ENCODE data around the gene MMP11.
"Not testable (repeated sequence)": the region's sequence is repeated elsewhere in the genome, so short reads cannot be mapped to it uniquely, and the experiment has no call there.

Gene MMP11, protein sequence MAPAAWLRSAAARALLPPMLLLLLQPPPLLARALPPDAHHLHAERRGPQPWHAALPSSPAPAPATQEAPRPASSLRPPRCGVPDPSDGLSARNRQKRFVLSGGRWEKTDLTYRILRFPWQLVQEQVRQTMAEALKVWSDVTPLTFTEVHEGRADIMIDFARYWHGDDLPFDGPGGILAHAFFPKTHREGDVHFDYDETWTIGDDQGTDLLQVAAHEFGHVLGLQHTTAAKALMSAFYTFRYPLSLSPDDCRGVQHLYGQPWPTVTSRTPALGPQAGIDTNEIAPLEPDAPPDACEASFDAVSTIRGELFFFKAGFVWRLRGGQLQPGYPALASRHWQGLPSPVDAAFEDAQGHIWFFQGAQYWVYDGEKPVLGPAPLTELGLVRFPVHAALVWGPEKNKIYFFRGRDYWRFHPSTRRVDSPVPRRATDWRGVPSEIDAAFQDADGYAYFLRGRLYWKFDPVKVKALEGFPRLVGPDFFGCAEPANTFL

GRCh38 chr22:23772649-23773473 is at the start of gene MMP11:
TSS of gene MMP11 (plus strand) at chr22:23772849. CDS start at chr22:23772871, 22 bp downstream.
- peak; percentile 28 for DNase-seq

DNA sequence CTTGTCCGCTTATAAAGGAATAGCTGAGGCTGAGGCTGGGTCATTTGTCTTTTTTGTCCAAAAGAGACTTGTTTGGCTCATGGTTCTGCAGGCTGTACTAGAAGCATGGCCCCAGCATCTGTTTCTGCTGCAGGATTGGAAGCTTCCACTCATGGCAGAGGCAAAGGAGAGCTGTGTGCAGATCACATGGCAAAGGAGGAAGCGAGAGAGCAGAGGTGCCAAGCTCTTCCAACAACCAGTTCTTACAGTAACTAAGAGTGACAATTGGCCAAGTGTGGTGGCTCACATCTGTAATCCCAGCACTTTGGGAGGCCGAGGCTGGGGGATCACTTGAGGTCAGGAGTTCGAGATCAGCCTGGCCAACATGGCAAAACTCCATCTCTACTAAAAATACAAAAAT is 44.5 kb upstream of the MMP11 start:
- not testable (repeated sequence) for DNase-seq

- no peak for DNase-seq
Measured at GRCh38 chr22:23737696-23738095, 35.0 kb upstream of the MMP11 start.

- no peak for DNase-seq
Measured at GRCh38 chr22:23742505-23743264, 30.0 kb upstream of the MMP11 start.

DNA sequence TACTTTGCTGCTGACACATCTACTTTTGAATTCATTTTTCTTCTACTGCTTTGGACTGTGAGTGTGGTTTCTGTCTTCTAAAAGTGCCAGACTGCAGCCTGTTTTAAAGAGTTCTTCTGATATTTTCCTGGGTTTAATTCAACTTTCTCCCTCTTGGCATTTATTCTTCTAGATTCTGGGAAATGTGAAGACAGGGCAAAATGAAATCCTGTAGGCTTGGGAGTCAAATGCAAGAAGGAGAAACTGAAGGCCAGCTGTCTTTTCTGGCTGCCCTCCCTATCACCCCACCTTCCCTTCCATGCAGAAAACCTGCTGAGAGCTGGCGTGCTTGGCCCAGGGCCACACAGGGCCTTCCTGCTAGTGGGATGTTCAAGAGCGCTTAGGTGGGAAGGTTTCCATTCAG is 29.3 kb upstream of the MMP11 start:
- DNase-seq = no peak

- no peak for DNase-seq
Measured at GRCh38 chr22:23744001-23744400, 28.6 kb upstream of the MMP11 start.

- no peak for DNase-seq
Measured at GRCh38 chr22:23744485-23744884, 28.2 kb upstream of the MMP11 start.

DNA sequence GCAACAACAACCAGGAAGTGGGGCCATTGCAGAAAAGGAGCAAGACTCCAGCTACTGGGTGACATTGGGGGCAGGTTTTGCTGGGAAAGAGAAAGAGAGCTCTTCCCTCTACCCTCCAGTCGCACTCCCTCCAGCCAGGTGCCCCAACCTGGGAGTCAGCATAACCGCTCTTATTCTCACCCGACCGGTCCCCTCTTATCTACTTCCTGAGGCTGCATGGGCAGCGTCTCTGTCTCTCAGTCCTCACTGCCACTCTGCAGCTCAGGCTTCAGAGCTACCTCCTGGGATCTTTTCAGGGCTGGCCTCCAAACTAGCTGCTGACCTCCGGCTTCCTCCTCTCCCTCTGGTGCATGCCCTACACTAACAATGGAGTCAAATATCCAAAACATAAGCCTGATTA is 26.9 kb upstream of the MMP11 start:
- no peak for DNase-seq

- DNase-seq = no peak
Measured at GRCh38 chr22:23749841-23750301, 22.8 kb upstream of the MMP11 start.

DNA sequence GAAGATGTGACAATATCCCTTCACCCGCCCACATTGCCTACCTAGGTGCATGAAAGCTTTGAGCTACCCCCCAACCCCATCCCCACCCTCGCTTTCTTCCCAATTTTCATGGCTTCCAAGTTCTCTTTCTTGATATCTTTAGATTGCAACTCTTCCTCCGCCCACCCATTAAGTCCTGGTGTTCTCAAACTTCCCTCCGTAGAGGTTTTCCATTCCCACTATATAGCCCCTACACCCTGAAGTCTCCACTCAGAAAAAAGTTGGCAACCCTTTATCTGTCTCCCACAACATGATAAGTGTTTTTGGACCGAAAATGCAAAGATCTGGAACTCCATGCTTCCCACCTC is 22.3 kb upstream of the MMP11 start:
- DNase-seq = no peak

GRCh38 chr22:23750714-23751440 is 21.8 kb upstream of the MMP11 start, which contains the start of gene ZNF70:
TSS of gene ZNF70 (minus strand) at chr22:23751112. CDS start at chr22:23745140, 5,972 bp downstream.
- peak; percentile 54 for DNase-seq

DNA sequence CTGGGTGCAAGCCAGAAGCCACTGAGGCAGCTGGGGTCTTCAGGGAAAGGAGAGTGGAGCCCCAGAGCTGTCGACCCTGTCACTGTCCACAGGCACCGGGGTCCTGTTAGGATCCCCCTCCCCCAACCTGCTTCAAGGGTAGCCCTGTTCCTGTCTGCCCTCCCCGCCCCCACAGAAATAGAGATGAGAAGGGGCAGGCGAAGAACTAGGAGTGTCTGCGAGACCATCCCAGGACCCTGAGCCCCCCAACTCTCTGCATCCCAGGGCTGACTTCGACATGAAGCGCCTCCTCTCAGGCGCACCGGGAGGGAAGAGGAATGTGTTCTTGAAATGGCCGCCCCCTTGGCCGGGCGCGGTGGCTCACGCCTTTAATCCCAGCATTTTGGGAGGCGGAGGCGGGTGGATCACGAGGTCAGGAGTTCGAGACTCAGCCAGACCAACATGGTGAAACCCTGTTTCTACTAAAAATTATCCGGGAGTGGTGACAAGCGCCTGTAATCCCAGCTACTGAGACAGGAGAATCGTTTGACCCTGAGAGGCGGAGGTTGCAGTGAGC is 21.1 kb upstream of the MMP11 start:
- DNase-seq = no peak

DNA sequence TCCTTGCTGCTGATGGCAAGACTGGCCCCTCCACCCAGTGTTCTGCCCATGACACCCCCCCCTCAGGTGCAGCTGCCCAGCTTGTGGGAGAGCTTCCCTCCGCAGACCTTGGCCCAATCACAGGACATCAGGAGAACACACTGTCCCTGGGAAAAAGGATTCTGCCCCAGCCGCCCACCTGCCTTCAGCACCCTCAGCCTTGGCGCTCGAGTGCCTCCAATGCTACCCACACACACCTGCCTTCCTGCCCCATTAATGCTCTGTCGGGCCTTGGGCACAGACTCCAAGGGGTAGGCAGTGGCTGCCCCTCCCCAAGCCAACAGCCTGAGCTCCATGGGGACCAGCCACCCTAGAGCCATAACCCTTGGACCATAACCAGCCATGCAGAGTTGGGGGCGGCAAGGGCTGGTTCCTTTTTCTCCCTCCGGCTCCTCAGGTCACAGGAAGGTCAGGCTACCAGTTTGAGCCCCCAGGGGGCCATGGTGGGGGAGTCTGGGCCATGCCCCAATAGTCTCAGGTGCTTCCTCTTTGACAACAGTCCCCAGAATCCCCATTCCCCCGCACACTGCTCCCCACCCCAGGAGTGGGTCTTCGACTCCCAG is 20.5 kb upstream of the MMP11 start:
- no peak for DNase-seq

- no peak for DNase-seq
Measured at GRCh38 chr22:23752750-23753149, 19.9 kb upstream of the MMP11 start.

DNA sequence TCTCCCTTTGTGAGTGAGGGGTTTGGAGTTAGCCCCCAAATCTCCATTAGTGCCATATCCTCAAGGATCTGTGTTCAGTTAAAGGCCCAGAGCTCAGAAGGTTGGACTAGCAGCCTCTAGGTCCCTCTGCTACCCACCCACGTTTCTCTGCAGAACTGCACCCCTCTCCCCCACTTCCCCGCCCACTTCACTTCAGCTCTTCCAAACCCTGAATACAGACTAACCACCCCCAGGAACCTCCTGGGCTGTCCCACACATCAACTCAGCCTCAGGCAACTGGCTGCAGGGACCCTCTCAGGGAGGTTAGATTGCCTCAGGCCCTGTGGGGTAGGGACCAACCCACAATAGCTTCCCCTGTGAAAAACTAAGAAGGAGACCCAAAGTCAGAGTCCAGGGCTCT is 19.3 kb upstream of the MMP11 start:
- DNase-seq = no peak

- no peak for DNase-seq
Measured at GRCh38 chr22:23754220-23754919, 18.3 kb upstream of the MMP11 start, which contains the start of gene VPREB3. TSS of gene VPREB3 (minus strand) at chr22:23754425. CDS start at chr22:23754363, 62 bp downstream.

DNA sequence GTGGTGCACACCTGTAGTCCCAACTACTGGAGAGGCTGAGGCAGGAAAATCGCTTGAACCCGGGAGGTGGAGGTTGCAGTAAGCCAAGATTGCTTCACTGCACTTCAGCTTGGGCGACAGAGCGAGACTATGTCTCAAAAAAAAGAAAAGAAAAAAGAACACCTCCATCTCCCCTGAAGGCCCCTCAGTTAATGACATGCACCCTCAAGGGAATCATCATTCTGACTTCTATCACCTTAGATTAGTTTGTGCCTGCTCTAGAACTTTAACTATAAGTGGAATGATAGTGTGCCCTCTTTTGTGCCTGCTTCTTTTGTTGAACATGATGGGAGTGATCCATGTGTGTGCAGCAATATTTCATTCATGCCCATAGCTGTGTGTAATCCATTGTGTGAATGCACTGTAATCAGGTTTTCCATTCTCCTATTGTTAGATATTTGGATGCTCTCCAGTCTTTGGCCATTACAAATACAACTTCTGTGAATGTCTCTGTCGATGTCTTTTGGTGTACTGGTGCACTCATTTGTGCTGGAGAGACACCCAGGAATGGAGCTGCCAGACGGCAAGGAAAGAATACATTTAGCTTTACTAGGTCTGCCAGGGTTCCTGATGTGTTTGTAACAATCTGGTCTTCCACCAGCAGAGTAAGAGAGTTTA is 17.5 kb upstream of the MMP11 start:
- no peak for DNase-seq

DNA sequence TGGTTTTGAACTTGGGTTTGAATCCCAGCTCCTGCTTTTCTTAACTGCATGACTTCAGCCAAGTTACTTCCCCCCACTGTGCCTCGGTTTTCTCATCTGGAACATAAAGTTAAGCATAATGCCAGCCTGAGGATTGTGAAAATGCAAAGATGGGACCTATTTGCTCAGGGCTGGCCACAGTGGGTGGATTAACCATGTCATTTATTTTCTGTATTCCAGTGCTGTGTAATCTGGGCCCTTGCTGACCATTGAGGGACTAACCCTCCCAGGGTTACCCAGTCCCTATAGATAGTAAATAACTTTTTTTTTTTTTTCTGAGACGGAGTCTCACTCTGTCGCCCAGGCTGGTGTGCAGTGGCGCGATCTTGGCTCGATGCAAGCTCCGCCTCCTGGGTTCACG is 16.9 kb upstream of the MMP11 start:
- no peak for DNase-seq

DNA sequence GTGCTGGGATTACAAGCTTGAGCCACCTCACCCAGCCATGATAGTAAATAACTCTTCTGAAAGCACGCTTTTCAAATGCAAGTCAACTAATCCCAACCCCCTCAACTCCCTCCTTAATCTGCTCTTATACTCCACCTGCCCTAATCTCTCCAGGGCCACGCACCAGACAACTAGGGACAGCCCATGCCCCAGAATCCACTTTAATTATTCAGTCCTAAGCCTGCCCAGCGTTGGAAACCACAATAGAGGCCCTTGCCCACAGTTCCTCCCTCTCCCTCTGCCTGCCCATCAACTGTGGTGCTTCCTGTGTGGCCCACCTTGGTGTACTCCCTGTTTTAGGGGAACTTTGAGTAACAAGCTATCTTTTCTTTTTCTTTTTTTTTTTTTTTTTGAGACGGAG is 15.8 kb upstream of the MMP11 start:
- DNase-seq = no peak

DNA sequence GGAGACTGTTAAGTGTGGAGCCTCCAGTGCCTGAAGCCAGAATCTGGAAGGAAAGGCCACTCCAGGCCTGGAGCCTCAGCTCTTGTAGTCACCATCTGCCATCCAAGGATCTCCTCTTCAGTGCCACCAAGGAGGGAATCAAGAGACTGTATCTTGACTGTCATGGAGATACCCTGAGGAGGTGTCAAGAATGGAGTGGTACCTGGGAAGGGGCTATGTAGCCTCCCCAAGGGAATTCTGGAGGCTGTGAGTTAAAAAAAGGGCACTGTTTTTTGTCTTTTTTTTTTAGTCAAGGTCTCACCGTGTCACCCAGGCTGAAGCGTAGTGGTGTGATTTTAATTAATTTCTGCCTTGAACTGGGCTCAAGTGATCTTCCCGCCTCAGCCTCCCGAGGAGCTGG is 13.1 kb upstream of the MMP11 start:
- no peak for DNase-seq
